Sigmoid colon (tissue), 7 donors: Measurements from ENCODE around the gene OTUD3. TPM values are rescaled to one million over a fixed set of nuclear protein-coding genes. Genes with fewer than 3 reads are reported as not detected.

ENCODE experiments used
- DNase-seq: peaks from one replicate; pipeline ENCODE4 v3.0.0-alpha.2; 2019
- H3K27ac ChIP-seq, 4 donors: fragments of 200-600 bp; sonication (generic); one replicate each; pipeline ENCODE4 v1.5.1; 2016 to 2019; ENCODE audit warnings: mild to moderate bottlenecking in 1 of 4
- H3K27me3 ChIP-seq, 3 donors: fragments of 200-600 bp; sonication (generic); one replicate each; pipeline ENCODE4 v1.5.1; 2019; ENCODE audit warnings: mild to moderate bottlenecking in 1 of 3
- H3K36me3 ChIP-seq, 4 donors: fragments of 200-600 bp; sonication (generic); one replicate each; pipeline ENCODE4 v1.5.1; 2016 to 2019
- H3K4me1 ChIP-seq, 4 donors: fragments of 200-600 bp; sonication (generic); one replicate each; pipeline ENCODE4 v1.5.1; 2017 to 2019
- H3K4me3 ChIP-seq, 4 donors: fragments of 200-600 bp; sonication (generic); one replicate each; pipeline ENCODE4 v1.5.1; 2017 to 2019; ENCODE audit warnings: mild to moderate bottlenecking in 2 of 4, moderate library complexity in 1 of 4
- H3K9me3 ChIP-seq, 4 donors: fragments of 200-600 bp in 3 of 4; sonication (generic) in 3 of 4; one replicate each; pipeline versions ENCODE4 v1.5.1 to v1.6.1; 2013 to 2019
- EP300 ChIP-seq, 4 donors: sonication (generic); formaldehyde crosslinking; IDR thresholded peaks; one replicate each; pipeline ENCODE4 v1.6.1; 2017; ENCODE audit warnings: antibody characterized with exemption in 4 of 4
- POLR2A ChIP-seq, 2 donors: fragments of 450-650 bp; IDR thresholded peaks; one replicate each; pipeline ENCODE4 v1.6.1; 2016; ENCODE audit warnings: antibody characterized with exemption in 2 of 2, mild to moderate bottlenecking in 2 of 2, moderate library complexity in 2 of 2
- POLR2AphosphoS5 ChIP-seq, 4 donors: sonication (generic); formaldehyde crosslinking; IDR thresholded peaks; one replicate each; pipeline ENCODE4 v1.6.1; 2017; ENCODE audit warnings: antibody characterized with exemption in 4 of 4
- WGBS, 2 donors: extraction: QIAGEN DNeasy Blood & Tissue Kit; methylation state at CpG; one replicate each; pipeline ENCODE4 v1.1.7; 2013; 5-methylcytosine and 5-hydroxymethylcytosine counted together
- intact Hi-C: fragments of 100-400 bp; cut with DNase I; formaldehyde crosslinking; loops from one replicate; pipeline ENCODE4 v1.15.1; 2023
- polyA plus RNA-seq, 3 donors: library from polyadenylated mRNA; stranded (reverse); fragments of 200-250 nt; gene quantifications; one replicate each; pipeline ENCODE4 v1.2.3, GENCODE V29; 2013
- total RNA-seq, 4 donors: library from RNA; depleted of rRNA; stranded (reverse); fragments of >200 nt; gene quantifications; one replicate each; pipeline ENCODE4 v1.1.0, GENCODE V29; 2016
- TF ChIP-seq, protein P1 (sequence below), 4 experiments: fragments of 450-650 bp in 3 of 4; fragments of 200-600 bp in 1 of 4; IDR thresholded peaks; one replicate each; pipeline ENCODE4 v1.5.1; 2016 to 2019; ENCODE audit warnings: antibody characterized with exemption in 4 of 4, mild to moderate bottlenecking in 3 of 4, moderate library complexity in 2 of 4
- donor health status: healthy with polysubstance abuse.
- donor health status: Bipolar disorder and iron deficiency.
- donor health status: healthy.

OTUD3 gene
- total and polyA plus RNA-seq, 7 donors, result 0.60 to 9.2 (median 5.4) TPM

GRCh38 chr1:19909971-19910370 lies 27.8 kb downstream of the OTUD3 start:
- Histone ChIP-seq H3K27ac (no peak overlapping the region), H3K4me3 (no peak overlapping the region), H3K4me1 (no peaks in the 10 kb centered on the region), H3K9me3 (no peaks in the 10 kb centered on the region), H3K36me3 (peaks cover 4 to 97% (median 58%) of the 10 kb centered on the region in 4 donors), H3K27me3 (no peaks in the 10 kb centered on the region)
- intact Hi-C loops, result no loop called here
- no peak for DNase-seq
- TF ChIP-seq POLR2AphosphoS5 (IDR thresholded peaks at IDR 0.05), result no peak
- no peak for TF ChIP-seq EP300 (IDR thresholded peaks at IDR 0.05)
- no peak for TF ChIP-seq POLR2A (IDR thresholded peaks at IDR 0.05)
- TF ChIP-seq, protein P1, sequence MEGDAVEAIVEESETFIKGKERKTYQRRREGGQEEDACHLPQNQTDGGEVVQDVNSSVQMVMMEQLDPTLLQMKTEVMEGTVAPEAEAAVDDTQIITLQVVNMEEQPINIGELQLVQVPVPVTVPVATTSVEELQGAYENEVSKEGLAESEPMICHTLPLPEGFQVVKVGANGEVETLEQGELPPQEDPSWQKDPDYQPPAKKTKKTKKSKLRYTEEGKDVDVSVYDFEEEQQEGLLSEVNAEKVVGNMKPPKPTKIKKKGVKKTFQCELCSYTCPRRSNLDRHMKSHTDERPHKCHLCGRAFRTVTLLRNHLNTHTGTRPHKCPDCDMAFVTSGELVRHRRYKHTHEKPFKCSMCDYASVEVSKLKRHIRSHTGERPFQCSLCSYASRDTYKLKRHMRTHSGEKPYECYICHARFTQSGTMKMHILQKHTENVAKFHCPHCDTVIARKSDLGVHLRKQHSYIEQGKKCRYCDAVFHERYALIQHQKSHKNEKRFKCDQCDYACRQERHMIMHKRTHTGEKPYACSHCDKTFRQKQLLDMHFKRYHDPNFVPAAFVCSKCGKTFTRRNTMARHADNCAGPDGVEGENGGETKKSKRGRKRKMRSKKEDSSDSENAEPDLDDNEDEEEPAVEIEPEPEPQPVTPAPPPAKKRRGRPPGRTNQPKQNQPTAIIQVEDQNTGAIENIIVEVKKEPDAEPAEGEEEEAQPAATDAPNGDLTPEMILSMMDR (IDR thresholded peaks at IDR 0.05), result no peak
- 90% methylated on average over 3 of the region's 3 CpGs for WGBS, 2 donors

DNA sequence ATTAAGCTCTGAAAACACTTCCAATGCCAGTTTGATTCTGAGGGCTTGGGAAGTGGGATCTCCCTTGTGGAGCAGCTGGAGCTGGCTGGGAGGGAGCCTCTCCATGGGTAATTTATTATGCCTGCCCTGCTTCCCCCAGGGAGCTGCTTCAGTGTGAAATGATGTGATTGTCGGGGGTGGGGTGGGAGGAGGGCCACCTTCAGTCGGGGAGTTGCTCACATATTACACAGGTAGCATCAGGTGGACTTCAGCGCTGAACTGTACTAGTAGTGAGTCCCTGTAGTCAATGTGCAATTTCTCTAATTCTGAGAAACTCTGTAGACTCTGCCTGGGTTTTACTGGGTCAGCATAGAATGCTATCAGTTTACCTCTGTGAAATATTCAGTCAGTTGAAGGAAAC lies 28.5 kb downstream of the OTUD3 start:
- Histone ChIP-seq H3K36me3 (peaks cover 4 to 91% (median 53%) of the 10 kb centered on the region in 4 donors), H3K27me3 (no peaks in the 10 kb centered on the region)
- 89 to 90% methylated on average over 3 of the region's 3 CpGs for whole genome bisulfite sequencing, 2 donors

GRCh38 chr1:19918057-19918456 lies 35.9 kb downstream of the OTUD3 start:
- H3K4me3 ChIP-seq, result no peak overlapping the region
- TF ChIP-seq, protein P1 (IDR thresholded peaks at IDR 0.05), result peak; percentile 72 to 88 (median 85)
- TF ChIP-seq POLR2A (IDR thresholded peaks at IDR 0.05), result no peak
- WGBS, 2 donors, result 15 to 20% methylated on average over 6 of the region's 6 CpGs
- H3K27ac ChIP-seq, result no peak overlapping the region
- H3K9me3 ChIP-seq, result no peaks in the 10 kb centered on the region
- peaks cover 0 to 20% (median 6%) of the 10 kb centered on the region in 4 donors for H3K36me3 ChIP-seq
- intact Hi-C loops, result loop anchor here (1.0 to 5.0 kb wide), 4 partner anchors 57 to 574 kb away; no protein-coding TSS in a partner anchor
- DNase-seq, result peak; percentile 89
- no peaks in the 10 kb centered on the region for H3K27me3 ChIP-seq
- no peaks in the 10 kb centered on the region for H3K4me1 ChIP-seq

More for the DNA sequence above, 28.5 kb downstream of the OTUD3 start:
- Histone ChIP-seq H3K27ac (no peak overlapping the region), H3K4me1 (no peaks in the 10 kb centered on the region), H3K9me3 (no peaks in the 10 kb centered on the region), H3K4me3 (no peak overlapping the region)
- DNase-seq, result no peak
- TF ChIP-seq POLR2A (IDR thresholded peaks at IDR 0.05) (no peak), POLR2AphosphoS5 (IDR thresholded peaks at IDR 0.05) (no peak), EP300 (IDR thresholded peaks at IDR 0.05) (no peak)
- TF ChIP-seq, protein P1 (IDR thresholded peaks at IDR 0.05), result no peak
- intact Hi-C loops, result no loop called here

DNA sequence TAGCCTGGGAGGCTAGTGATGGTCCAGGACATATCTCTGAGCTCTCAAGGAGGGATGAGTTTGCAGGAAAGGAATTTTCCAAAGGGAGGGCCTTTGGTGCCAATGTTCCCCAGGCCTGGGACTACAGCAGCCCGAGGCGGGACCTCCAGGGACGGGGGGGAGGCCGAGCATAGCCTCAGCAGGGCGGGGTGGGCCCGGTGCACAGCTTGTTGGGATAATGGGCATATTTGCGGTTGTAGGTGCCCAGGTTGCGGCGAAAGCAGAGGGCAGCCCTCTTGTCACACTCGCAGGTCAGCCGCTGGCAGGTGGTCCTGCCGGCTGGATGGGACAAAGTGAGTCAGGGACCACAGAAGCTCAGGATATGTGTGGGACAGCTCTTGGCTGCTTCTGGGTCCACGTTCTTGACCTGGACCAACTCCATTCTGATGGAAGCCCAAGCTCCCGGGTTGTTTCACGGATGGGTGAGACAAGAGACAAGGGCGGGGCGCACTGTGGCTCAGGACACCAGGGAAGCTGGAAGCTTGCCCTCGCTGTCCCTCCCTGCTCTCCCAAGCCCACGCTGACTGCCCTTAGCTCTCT lies 38.0 kb downstream of the OTUD3 start:
- no peak overlapping the region for H3K4me3 ChIP-seq
- H3K27ac ChIP-seq, result no peak overlapping the region
- no peaks in the 10 kb centered on the region for H3K9me3 ChIP-seq
- no peaks in the 10 kb centered on the region for H3K4me1 ChIP-seq
- no peaks in the 10 kb centered on the region for H3K36me3 ChIP-seq
- no peak for TF ChIP-seq POLR2AphosphoS5 (IDR thresholded peaks at IDR 0.05)
- TF ChIP-seq, protein P1 (IDR thresholded peaks at IDR 0.05), result no peak
- no peak for TF ChIP-seq POLR2A (IDR thresholded peaks at IDR 0.05)
- TF ChIP-seq EP300 (IDR thresholded peaks at IDR 0.05), result no peak
- WGBS, 2 donors, result 83 to 92% methylated on average over 19 of the region's 19 CpGs
- no peak for DNase-seq
- intact Hi-C loops, result no loop called here
- no peaks in the 10 kb centered on the region for H3K27me3 ChIP-seq

DNA sequence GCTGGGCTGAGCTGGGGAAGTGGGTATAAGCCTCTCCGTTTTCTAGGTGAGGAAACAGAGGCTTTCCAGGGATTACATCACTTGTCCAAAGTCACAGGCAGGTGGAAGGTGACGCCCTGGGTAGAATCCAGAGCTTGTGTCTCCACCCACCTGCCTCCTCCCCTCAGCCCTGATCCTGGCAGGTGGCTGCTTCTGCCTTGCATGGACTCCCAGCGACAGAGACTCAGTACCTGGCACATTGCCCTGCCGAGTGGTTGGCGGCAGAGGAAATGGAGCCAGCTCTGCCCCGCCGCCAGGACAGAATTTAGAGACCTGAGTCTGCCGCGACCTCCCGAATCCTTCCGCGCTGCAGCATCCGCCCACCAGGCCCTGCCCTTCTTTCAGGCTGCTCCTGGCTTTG lies 39.1 kb downstream of the OTUD3 start:
- no peak overlapping the region for H3K27ac ChIP-seq
- no peak for DNase-seq
- H3K4me3 ChIP-seq, result no peak overlapping the region
- intact Hi-C loops, result no loop called here
- H3K27me3 ChIP-seq, result no peaks in the 10 kb centered on the region
- H3K36me3 ChIP-seq, result no peaks in the 10 kb centered on the region
- H3K4me1 ChIP-seq, result no peaks in the 10 kb centered on the region
- H3K9me3 ChIP-seq, result no peaks in the 10 kb centered on the region
- no peak for TF ChIP-seq POLR2AphosphoS5 (IDR thresholded peaks at IDR 0.05)
- TF ChIP-seq POLR2A (IDR thresholded peaks at IDR 0.05), result no peak
- TF ChIP-seq, protein P1 (IDR thresholded peaks at IDR 0.05), result no peak
- TF ChIP-seq EP300 (IDR thresholded peaks at IDR 0.05), result no peak
- 18 to 65% methylated on average over 13 of the region's 13 CpGs for WGBS, 2 donors
